Activated T-helper 1 cell treated with anti-CD3 and anti-CD28 coated beads, Interleukin-12 subunit alpha, Interleukin-12 subunit beta, Interleukin-2, Interleukin-4 antibody, amounts not matched to agents 30 ng/mL and 10 ng/mL and 1 ng/mL, durations not matched to agents 14 hours and 24 hours and 36 hours (primary cell): ENCODE results near the gene CACNB4. TPM values are rescaled to one million over a fixed set of nuclear protein-coding genes. Genes with fewer than 3 reads are reported as not detected.
"Not testable (repeated sequence)": the region's sequence is repeated elsewhere in the genome, so short reads cannot be mapped to it uniquely, and the experiment has no call there.

Experiments used
- DNase-seq: peaks from one replicate; pipeline ENCODE4 v3.0.0; 2021; ENCODE audit warnings: low spot score
- H3K27ac Mint-ChIP-seq: one replicate; pipeline ENCODE4 v1.8.0; 2021; ENCODE audit warnings: mild to moderate bottlenecking, mixed read lengths
- H3K27me3 Mint-ChIP-seq: one replicate; pipeline ENCODE4 v1.8.0; 2022; ENCODE audit warnings: mild to moderate bottlenecking, moderate library complexity, mixed read lengths; ENCODE audit not compliant: insufficient read depth
- H3K36me3 Mint-ChIP-seq: one replicate; pipeline ENCODE4 v1.8.0; 2021; ENCODE audit warnings: low read depth, mixed read lengths
- H3K4me1 Mint-ChIP-seq: one replicate; pipeline ENCODE4 v1.8.0; 2021; ENCODE audit warnings: low read depth, mixed read lengths
- H3K4me3 Mint-ChIP-seq: one replicate; pipeline ENCODE4 v1.8.0; 2021; ENCODE audit warnings: mild to moderate bottlenecking, moderate library complexity, mixed read lengths
- H3K9me3 Mint-ChIP-seq: one replicate; pipeline ENCODE4 v1.8.0; 2021; ENCODE audit warnings: mixed read lengths
- intact Hi-C: fragments of 100-400 bp; cut with micrococcal nuclease; formaldehyde crosslinking; loops from one replicate; pipeline ENCODE4 v1.15.1; 2024
- total RNA-seq: library from RNA; stranded (reverse); gene quantifications from 2 replicates; pipeline ENCODE4 v1.2.3, GENCODE V29; 2022

CACNB4 gene
- total RNA-seq, 1 donor from 2014 or later = 0.83 TPM

GRCh38 chr2:151946899-151947812 is 151.7 kb downstream of the CACNB4 start:
- Mint-ChIP-seq H3K4me1 (no peaks in the 10 kb centered on the region), H3K36me3 (no peaks in the 10 kb centered on the region), H3K9me3 (peaks cover 6% of the 10 kb centered on the region), H3K27me3 (peaks cover 4% of the 10 kb centered on the region), H3K27ac (no peak overlapping the region), H3K4me3 (no peak overlapping the region)
- intact Hi-C loops = no loop called here
- DNase-seq = no peak

- Mint-ChIP-seq H3K27me3 (peaks cover 4% of the 10 kb centered on the region), H3K4me1 (no peaks in the 10 kb centered on the region), H3K27ac (no peak overlapping the region), H3K9me3 (peaks cover 9% of the 10 kb centered on the region), H3K36me3 (no peaks in the 10 kb centered on the region), H3K4me3 (no peak overlapping the region)
- intact Hi-C loops = no loop called here
- no peak for DNase-seq
Observed at GRCh38 chr2:151946250-151946884, 152.5 kb downstream of the CACNB4 start.

DNA sequence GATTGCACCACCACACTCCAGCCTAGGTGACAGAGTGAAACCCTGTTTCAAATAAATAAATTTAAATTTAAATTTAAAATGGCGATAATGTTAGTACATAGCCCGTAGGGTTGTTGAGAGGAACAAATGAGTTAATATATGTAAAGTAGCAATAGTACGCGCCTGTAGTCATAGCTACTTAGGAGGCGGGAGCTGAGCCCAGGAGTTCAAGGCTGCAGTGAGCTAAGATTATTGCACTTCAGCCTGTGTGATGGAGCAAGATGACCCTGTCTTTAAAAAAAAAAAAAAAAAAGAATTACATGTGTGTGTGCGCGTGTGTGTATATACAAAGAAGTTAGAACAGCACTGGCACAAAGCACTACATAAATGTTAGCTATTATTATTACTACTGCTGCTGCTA is 153.2 kb downstream of the CACNB4 start:
- no peaks in the 10 kb centered on the region for H3K4me1 Mint-ChIP-seq
- no peak overlapping the region for H3K4me3 Mint-ChIP-seq

GRCh38 chr2:151945186-151945585 is 153.7 kb downstream of the CACNB4 start:
- intact Hi-C loops = no loop called here
- H3K27me3 Mint-ChIP-seq = peaks cover 2% of the 10 kb centered on the region
- no peak for DNase-seq
- H3K9me3 Mint-ChIP-seq = peaks cover 9% of the 10 kb centered on the region
- no peaks in the 10 kb centered on the region for H3K4me1 Mint-ChIP-seq
- H3K36me3 Mint-ChIP-seq = no peaks in the 10 kb centered on the region
- no peak overlapping the region for H3K4me3 Mint-ChIP-seq
- H3K27ac Mint-ChIP-seq = no peak overlapping the region

More for the DNA sequence above, 153.2 kb downstream of the CACNB4 start:
- Mint-ChIP-seq H3K27me3 (peaks cover 2% of the 10 kb centered on the region), H3K27ac (no peak overlapping the region), H3K36me3 (no peaks in the 10 kb centered on the region), H3K9me3 (peaks cover 9% of the 10 kb centered on the region)
- intact Hi-C loops = no loop called here
- no peak for DNase-seq

DNA sequence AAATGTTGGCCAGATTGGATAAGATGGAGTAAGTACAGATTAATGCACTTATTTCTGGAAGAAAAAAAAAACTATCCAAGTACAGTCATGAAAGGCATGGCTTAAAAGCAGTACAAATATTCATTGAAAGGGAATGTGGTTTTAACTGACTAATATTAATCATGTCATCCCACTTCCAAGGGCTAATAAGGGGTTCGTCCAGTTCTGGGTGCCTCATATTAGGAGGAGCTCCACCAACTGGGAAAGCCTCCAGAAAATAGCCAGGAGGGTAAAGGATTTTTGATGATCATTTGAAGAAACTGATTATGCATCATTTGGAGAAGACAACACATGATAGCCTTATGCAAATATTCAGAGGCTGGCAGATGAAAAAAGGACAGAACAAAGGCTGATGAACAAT is 155.4 kb downstream of the CACNB4 start:
- H3K27me3 Mint-ChIP-seq = no peaks in the 10 kb centered on the region
- DNase-seq = no peak
- intact Hi-C loops = no loop called here
- no peak overlapping the region for H3K4me3 Mint-ChIP-seq
- no peaks in the 10 kb centered on the region for H3K4me1 Mint-ChIP-seq
- peaks cover 9% of the 10 kb centered on the region for H3K9me3 Mint-ChIP-seq
- H3K36me3 Mint-ChIP-seq = no peaks in the 10 kb centered on the region
- H3K27ac Mint-ChIP-seq = no peak overlapping the region

GRCh38 chr2:151942540-151943205 is 156.2 kb downstream of the CACNB4 start:
- H3K27ac Mint-ChIP-seq, intact Hi-C loops, H3K4me3 Mint-ChIP-seq, H3K36me3 Mint-ChIP-seq, H3K9me3 Mint-ChIP-seq, H3K4me1 Mint-ChIP-seq, H3K27me3 Mint-ChIP-seq, DNase-seq: not testable (repeated sequence)

DNA sequence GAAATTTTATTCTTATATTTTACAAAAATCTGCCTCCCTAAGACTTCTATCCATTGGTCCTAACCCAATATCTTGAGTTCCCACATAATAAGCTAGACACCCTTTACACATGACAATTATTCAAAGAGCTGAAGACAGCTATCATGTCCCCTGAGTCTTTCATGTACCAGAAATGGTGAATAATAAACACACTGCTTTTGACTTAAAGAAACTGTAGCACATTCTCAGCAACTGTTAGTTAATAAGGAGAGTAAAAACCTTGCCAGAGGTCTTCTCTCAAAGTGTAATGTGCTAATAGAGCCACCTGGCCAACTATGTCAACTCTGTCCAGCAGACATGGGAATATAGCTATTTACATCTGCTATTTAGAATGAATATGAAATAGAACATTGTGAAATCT is 160.9 kb downstream of the CACNB4 start:
- Mint-ChIP-seq H3K36me3 (no peaks in the 10 kb centered on the region), H3K27me3 (no peaks in the 10 kb centered on the region), H3K4me1 (no peaks in the 10 kb centered on the region), H3K4me3 (no peak overlapping the region), H3K27ac (no peak overlapping the region), H3K9me3 (peaks cover 7% of the 10 kb centered on the region)
- intact Hi-C loops = no loop called here
- no peak for DNase-seq

- H3K27me3 Mint-ChIP-seq = peaks cover 2% of the 10 kb centered on the region
- DNase-seq = no peak
- no peaks in the 10 kb centered on the region for H3K9me3 Mint-ChIP-seq
- no peak overlapping the region for H3K4me3 Mint-ChIP-seq
- H3K4me1 Mint-ChIP-seq = no peaks in the 10 kb centered on the region
- no peaks in the 10 kb centered on the region for H3K36me3 Mint-ChIP-seq
- intact Hi-C loops = no loop called here
- H3K27ac Mint-ChIP-seq = no peak overlapping the region
Observed at GRCh38 chr2:151936626-151937025, 162.2 kb downstream of the CACNB4 start.

- H3K27me3 Mint-ChIP-seq = peaks cover 5% of the 10 kb centered on the region
- intact Hi-C loops = no loop called here
- H3K9me3 Mint-ChIP-seq = no peaks in the 10 kb centered on the region
- no peak overlapping the region for H3K27ac Mint-ChIP-seq
- H3K4me3 Mint-ChIP-seq = no peak overlapping the region
- no peaks in the 10 kb centered on the region for H3K4me1 Mint-ChIP-seq
- no peaks in the 10 kb centered on the region for H3K36me3 Mint-ChIP-seq
- no peak for DNase-seq
Observed at GRCh38 chr2:151933266-151933804, 165.5 kb downstream of the CACNB4 start.

DNA sequence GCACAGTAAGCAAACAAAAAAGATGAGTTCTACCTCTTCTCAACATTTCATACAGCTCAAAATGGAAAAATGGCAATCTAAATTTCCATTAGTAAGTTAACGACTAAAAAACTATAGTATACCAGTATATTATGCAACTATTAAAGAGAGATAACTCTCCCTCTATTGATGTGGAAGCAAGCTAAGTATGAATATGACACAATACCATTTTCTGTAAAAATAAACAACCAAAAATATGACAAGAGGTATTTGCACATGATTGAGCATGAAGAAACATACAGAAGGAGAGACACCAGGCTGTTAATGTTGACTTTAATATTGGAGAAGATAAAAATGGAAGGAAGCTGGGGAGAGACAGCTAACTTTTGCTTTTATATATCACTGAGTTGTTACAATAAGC is 167.1 kb downstream of the CACNB4 start:
- Mint-ChIP-seq H3K36me3 (no peaks in the 10 kb centered on the region), H3K4me1 (no peaks in the 10 kb centered on the region), H3K27me3 (peaks cover 7% of the 10 kb centered on the region), H3K9me3 (no peaks in the 10 kb centered on the region), H3K4me3 (no peak overlapping the region), H3K27ac (no peak overlapping the region)
- intact Hi-C loops = no loop called here
- no peak for DNase-seq

DNA sequence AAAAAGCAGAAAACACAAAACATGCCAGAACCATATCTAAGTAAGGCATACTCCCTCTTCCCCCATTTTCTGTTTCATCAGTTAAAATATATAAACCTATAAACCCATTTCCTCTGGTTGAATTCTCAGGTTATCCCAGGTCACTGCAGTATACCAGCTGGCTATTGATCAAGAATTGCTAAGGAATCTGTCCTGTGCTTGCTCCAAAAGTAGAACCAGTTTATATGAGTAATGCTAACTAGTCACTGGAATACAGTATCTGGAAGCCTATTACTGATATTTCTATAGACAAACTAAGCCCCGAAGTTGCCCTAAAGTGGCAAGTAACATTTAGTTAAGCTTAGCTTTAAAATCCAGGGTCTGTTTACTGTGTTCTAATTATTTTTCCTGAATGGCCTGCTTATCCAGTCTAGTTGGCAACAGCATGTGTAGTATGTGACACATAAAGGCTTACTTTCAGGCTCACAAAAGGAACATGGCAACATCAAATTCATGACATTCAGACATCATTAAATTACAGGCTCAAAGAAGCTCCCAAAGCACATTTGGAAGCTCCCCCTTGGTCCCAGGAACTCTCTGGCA is 167.7 kb downstream of the CACNB4 start:
- no peaks in the 10 kb centered on the region for H3K9me3 Mint-ChIP-seq
- no peak for DNase-seq
- no peaks in the 10 kb centered on the region for H3K4me1 Mint-ChIP-seq
- peaks cover 7% of the 10 kb centered on the region for H3K27me3 Mint-ChIP-seq
- no peaks in the 10 kb centered on the region for H3K36me3 Mint-ChIP-seq
- H3K4me3 Mint-ChIP-seq = no peak overlapping the region
- intact Hi-C loops = no loop called here
- no peak overlapping the region for H3K27ac Mint-ChIP-seq

GRCh38 chr2:151930042-151930441 is 168.8 kb downstream of the CACNB4 start:
- Mint-ChIP-seq H3K4me1 (no peaks in the 10 kb centered on the region), H3K4me3 (no peak overlapping the region), H3K27ac (no peak overlapping the region), H3K27me3 (peaks cover 7% of the 10 kb centered on the region), H3K36me3 (no peaks in the 10 kb centered on the region), H3K9me3 (no peaks in the 10 kb centered on the region)
- no peak for DNase-seq
- intact Hi-C loops = no loop called here
